ENCODE measurements around the gene PEF1. TPM values are rescaled to one million over a fixed set of nuclear protein-coding genes. Genes with fewer than 3 reads are reported as not detected.

Gene PEF1
- total and polyA plus RNA-seq, 2 experiments from 2014 or later: 71.3 to 97.5 TPM

- Histone ChIP-seq H4K20me1 (ENCODE audit: insufficient read depth) (no peaks in the 10 kb centered on the region), H2AFZ (no peak overlapping the region), H3K4me2 (ENCODE audit: unreplicated experiment) (no peak overlapping the region), H3F3A (ENCODE audit: insufficient read depth) (peaks cover 16% of the 10 kb centered on the region), H3K79me2 (ENCODE audit: insufficient read depth) (peaks cover 15% of the 10 kb centered on the region), H3K4me1 (ENCODE audit: insufficient read depth) (peaks cover 27% of the 10 kb centered on the region), H3K27ac (no peak overlapping the region), H3K27me3 (replicated peaks; ENCODE audit: insufficient read depth) (no peaks in the 10 kb centered on the region), H3K9me2 (ENCODE audit: insufficient read depth) (no peaks in the 10 kb centered on the region), H3K9me3 (ENCODE audit: low read depth) (no peaks in the 10 kb centered on the region), H3K4me3 (no peak overlapping the region), H3K36me3 (ENCODE audit: low read depth) (peaks cover 34% of the 10 kb centered on the region; the same call in 1 of the 2 replicates), H3K9ac (no peak overlapping the region)
- in situ Hi-C loops (cut with MboI): no loop called here
- no peak for DNase-seq
- TF ChIP-seq EZH2phosphoT487 (IDR thresholded peaks at IDR 0.05; ENCODE audit: insufficient read depth, low read depth) (no peak), EZH2 (IDR thresholded peaks at IDR 0.05; ENCODE audit: insufficient read depth, poor library complexity, severe bottlenecking) (no peak)
- WGBS, 2 experiments (ENCODE audit: low coverage in 1 of 2, low lambda C conversion rate in 2 of 2, missing lambda C conversion rate in 2 of 2): 94 to 96% methylated on average over 6 of the region's 6 CpGs
Measured at GRCh38 chr1:31628931-31629556, 15.6 kb downstream of the PEF1 start.

DNA sequence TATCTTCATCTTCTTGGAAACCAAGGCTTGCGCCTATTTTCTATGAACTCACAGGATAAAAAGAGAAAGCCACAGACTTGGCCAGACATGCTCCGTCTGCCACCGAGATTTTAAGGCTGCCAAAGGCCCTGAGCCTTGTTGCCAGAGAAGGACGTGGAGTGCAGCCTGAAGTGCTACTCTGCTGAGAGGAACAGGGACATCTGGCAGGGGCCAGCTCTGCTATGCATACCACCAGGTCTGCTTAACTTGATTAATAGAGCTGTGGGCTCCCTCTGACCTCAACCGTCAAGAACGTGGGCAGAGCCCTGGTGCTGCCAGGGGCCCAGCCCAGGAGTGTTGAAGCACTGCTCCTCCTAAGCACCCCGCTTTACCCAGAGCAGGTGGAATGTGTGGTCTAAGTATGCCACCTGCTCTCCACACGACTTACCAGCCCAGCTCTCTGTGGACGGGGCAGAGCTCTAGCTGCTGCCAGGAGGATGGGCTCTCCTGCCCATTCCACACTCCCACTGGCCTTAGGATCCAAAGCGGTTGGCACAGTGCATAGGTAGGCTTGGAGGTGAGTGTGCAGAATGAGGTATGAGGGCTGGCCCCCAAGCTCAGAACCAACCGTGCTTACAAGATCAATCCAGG, 16.6 kb downstream of the PEF1 start:
- TF ChIP-seq EZH2phosphoT487 (IDR thresholded peaks at IDR 0.05; ENCODE audit: insufficient read depth, low read depth) (no peak), EZH2 (IDR thresholded peaks at IDR 0.05; ENCODE audit: insufficient read depth, poor library complexity, severe bottlenecking) (no peak)
- H3K9ac ChIP-seq: no peak overlapping the region
- H3K36me3 ChIP-seq (ENCODE audit: low read depth): peaks cover 30% of the 10 kb centered on the region; the same call in 1 of the 2 replicates
- no peak overlapping the region for H3K4me3 ChIP-seq
- H3K4me1 ChIP-seq (ENCODE audit: insufficient read depth): peaks cover 27% of the 10 kb centered on the region
- peak overlapping the region; percentile 53; the same call in 1 of the 2 replicates for H3K27ac ChIP-seq
- peaks cover 5% of the 10 kb centered on the region; the same call in 1 of the 2 replicates for H3K79me2 ChIP-seq (ENCODE audit: insufficient read depth)
- no peak overlapping the region for H2AFZ ChIP-seq
- H3K4me2 ChIP-seq (ENCODE audit: unreplicated experiment): no peak overlapping the region
- H3K9me3 ChIP-seq (ENCODE audit: low read depth): no peaks in the 10 kb centered on the region
- no peaks in the 10 kb centered on the region for H3K9me2 ChIP-seq (ENCODE audit: insufficient read depth)
- peaks cover 16% of the 10 kb centered on the region for H3F3A ChIP-seq (ENCODE audit: insufficient read depth)
- H4K20me1 ChIP-seq (ENCODE audit: insufficient read depth): no peaks in the 10 kb centered on the region
- 61 to 65% methylated on average over 11 of the region's 11 CpGs for WGBS, 2 experiments (ENCODE audit: low coverage in 1 of 2, low lambda C conversion rate in 2 of 2, missing lambda C conversion rate in 2 of 2)
- DNase-seq: peak; percentile 25
- in situ Hi-C loops (cut with MboI): no loop called here
- H3K27me3 ChIP-seq (replicated peaks; ENCODE audit: insufficient read depth): no peaks in the 10 kb centered on the region

- no peak overlapping the region for H3K4me3 ChIP-seq
- no peak for DNase-seq
- no peak overlapping the region for H2AFZ ChIP-seq
- no peaks in the 10 kb centered on the region for H4K20me1 ChIP-seq (ENCODE audit: insufficient read depth)
- peak overlapping the region; percentile 53 for H3K27ac ChIP-seq
- H3K27me3 ChIP-seq (replicated peaks; ENCODE audit: insufficient read depth): no peaks in the 10 kb centered on the region
- TF ChIP-seq EZH2phosphoT487 (IDR thresholded peaks at IDR 0.05; ENCODE audit: insufficient read depth, low read depth): no peak
- TF ChIP-seq EZH2 (IDR thresholded peaks at IDR 0.05; ENCODE audit: insufficient read depth, poor library complexity, severe bottlenecking): no peak
- H3K9me3 ChIP-seq (ENCODE audit: low read depth): no peaks in the 10 kb centered on the region
- no peaks in the 10 kb centered on the region for H3K9me2 ChIP-seq (ENCODE audit: insufficient read depth)
- no peaks in the 10 kb centered on the region for H3K79me2 ChIP-seq (ENCODE audit: insufficient read depth)
- peaks cover 25% of the 10 kb centered on the region; the same call in 1 of the 2 replicates for H3K36me3 ChIP-seq (ENCODE audit: low read depth)
- H3F3A ChIP-seq (ENCODE audit: insufficient read depth): peaks cover 16% of the 10 kb centered on the region
- in situ Hi-C loops (cut with MboI): no loop called here
- 27 to 29% methylated on average over 8 to 13 of the region's 13 CpGs for WGBS, 2 experiments (ENCODE audit: low coverage in 1 of 2, low lambda C conversion rate in 2 of 2, missing lambda C conversion rate in 2 of 2)
- H3K9ac ChIP-seq: peak overlapping the region; percentile 9; the same call in 1 of the 2 replicates
- H3K4me2 ChIP-seq (ENCODE audit: unreplicated experiment): no peak overlapping the region
- H3K4me1 ChIP-seq (ENCODE audit: insufficient read depth): peaks cover 27% of the 10 kb centered on the region
Measured at GRCh38 chr1:31627301-31627929, 17.3 kb downstream of the PEF1 start.
